GM10266 (cell line): ENCODE measurements around the gene OR8B8.

Source experiments
- DNase-seq: peaks from one replicate; pipeline ENCODE4 v3.0.0; 2012; ENCODE audit errors: extremely low spot score
- TF ChIP-seq, protein P1 (sequence below): IDR thresholded peaks from 2 replicates; pipeline ENCODE4 v1.5.1; 2012; ENCODE audit warnings: mild to moderate bottlenecking, low read depth; ENCODE audit not compliant: control insufficient read depth, insufficient read depth; ENCODE audit errors: missing control alignments

OR8B8 gene

GRCh38 chr11:124475265-124475664, 29.8 kb upstream of the OR8B8 start:
- no peak for DNase-seq

DNA sequence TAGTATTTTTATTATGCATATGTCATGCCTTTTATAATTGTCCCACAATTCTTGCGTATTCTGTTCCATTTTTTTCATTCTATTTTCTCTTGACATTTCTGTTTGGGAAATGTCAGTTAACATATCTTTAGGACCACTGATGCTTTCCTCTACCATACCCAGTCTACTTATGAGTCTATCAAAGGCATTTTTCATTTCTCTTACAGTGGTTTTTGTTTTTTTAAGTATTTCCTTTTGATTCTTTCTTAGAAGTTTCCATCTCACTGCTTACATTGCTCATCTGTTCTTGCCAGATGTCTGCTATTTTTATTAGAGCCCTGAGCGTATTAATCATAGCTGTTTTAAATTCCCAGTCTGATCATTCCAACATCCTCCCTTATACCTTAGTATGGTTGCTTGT, 29.3 kb upstream of the OR8B8 start:
- TF ChIP-seq, protein P1, sequence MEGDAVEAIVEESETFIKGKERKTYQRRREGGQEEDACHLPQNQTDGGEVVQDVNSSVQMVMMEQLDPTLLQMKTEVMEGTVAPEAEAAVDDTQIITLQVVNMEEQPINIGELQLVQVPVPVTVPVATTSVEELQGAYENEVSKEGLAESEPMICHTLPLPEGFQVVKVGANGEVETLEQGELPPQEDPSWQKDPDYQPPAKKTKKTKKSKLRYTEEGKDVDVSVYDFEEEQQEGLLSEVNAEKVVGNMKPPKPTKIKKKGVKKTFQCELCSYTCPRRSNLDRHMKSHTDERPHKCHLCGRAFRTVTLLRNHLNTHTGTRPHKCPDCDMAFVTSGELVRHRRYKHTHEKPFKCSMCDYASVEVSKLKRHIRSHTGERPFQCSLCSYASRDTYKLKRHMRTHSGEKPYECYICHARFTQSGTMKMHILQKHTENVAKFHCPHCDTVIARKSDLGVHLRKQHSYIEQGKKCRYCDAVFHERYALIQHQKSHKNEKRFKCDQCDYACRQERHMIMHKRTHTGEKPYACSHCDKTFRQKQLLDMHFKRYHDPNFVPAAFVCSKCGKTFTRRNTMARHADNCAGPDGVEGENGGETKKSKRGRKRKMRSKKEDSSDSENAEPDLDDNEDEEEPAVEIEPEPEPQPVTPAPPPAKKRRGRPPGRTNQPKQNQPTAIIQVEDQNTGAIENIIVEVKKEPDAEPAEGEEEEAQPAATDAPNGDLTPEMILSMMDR = no peak

More at GRCh38 chr11:124475265-124475664, 29.8 kb upstream of the OR8B8 start:
- TF ChIP-seq, protein P1 = no peak

DNA sequence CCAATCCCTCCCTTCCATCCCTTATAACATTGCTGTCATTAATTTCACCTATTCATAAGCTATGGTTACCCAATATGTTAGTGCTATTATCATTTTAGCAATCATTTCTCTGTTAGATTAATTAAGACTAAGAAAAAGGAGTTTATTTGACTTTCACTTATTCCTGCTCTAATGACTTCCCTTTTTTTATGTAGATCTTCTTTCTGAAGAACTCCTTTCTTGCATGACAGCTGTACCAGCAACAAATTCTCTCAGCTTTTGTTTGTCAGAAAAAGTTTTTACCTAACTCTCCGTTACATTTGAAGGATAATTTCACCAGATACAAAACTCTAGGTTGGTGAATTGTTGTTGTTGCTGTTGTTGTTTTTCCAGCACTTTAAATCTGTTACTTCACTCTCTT, 28.6 kb upstream of the OR8B8 start:
- DNase-seq = no peak

More for the DNA sequence above, 29.3 kb upstream of the OR8B8 start:
- DNase-seq = no peak

DNA sequence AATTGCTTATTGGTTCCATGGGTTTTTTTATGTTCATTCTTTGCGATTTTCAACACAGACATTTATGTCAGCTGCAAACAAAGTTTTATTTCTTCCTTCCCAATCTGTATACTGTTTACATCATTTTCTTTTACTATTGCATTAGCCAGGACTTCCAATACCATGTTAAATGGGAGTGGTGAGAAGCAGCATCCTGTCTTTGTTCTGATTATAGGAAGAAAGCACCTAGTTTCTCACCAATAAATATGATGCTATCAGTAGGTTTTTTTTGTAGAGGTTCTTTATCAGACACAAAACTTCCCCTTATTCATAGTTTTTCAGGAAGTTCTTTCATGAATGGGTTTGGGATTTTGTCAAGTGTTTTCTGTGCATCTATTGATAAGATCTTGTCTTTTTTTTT, 28.0 kb upstream of the OR8B8 start:
- no peak for DNase-seq
- TF ChIP-seq, protein P1 = no peak

More for the DNA sequence above, 28.6 kb upstream of the OR8B8 start:
- TF ChIP-seq, protein P1 = no peak

DNA sequence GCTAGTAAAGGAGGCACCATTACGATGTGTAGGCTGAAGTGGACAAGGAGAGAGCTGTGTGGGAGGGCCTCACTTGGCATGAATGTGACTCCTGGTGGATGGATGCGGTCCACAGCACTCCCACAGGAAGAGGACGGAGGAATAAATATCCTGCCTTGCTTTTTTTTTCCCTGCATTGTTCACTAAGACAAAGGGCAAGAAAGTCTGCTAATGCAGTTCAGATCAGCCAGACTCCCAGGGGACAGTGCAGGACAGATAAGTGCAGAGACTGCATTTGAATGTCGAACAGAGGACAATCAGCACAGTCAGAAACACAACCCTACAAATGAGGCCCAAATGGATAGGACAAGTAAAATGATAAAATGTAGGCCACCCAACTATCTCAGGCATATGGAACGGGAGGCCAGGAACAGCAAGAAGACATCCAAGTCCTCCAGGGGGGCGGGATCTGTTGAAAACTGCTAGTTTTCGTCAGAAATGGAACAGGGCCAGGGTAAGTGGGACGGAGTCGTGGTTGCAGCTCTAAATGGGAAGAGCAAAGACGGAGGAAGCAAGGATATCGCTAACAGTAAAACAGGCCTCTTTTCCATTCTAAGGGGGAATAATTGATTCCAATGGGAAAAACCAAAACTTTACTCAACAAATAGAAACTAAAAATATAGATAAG, 25.2 kb upstream of the OR8B8 start:
- DNase-seq = no peak
- TF ChIP-seq, protein P1 = no peak

- TF ChIP-seq, protein P1 = no peak
- DNase-seq = no peak
Measured at GRCh38 chr11:124467381-124467927, 22.0 kb upstream of the OR8B8 start.

DNA sequence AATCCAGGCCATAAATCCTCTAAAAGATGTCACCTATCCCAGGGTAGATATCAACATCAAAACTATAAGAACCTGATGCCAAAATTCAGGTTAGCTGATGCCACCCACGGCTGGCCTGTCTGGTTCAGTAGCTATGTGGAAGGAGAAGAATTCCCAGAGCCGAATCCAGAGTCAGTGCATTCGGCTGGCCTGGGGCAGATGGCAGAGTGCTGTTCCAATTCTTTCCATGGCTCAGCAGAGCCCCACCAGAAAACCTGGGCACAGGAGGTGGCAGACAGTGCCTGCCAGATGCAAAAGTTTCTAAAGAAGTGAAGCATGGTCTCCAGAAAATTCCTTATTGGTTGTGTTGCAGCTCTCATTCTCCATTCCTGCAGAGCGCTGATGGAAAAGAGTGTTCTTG, 19.9 kb upstream of the OR8B8 start:
- TF ChIP-seq, protein P1 = no peak
- no peak for DNase-seq
